Measurements from ENCODE around the gene LRRC15. TPM values are rescaled to one million over a fixed set of nuclear protein-coding genes. Genes with fewer than 3 reads are reported as not detected.
A peak's percentile ranks its signal among the peaks of the same experiment; 100 is the strongest.

Gene LRRC15
- total and polyA plus RNA-seq, 2 donors (not counting 3 experiments of a cell fraction or from before 2014, with no cell fraction given) = not detected

GRCh38 chr3:194344012-194344411, 25.5 kb downstream of the LRRC15 start:
- no peaks in the 10 kb centered on the region for H4K20me1 ChIP-seq (replicated peaks; ENCODE audit: control insufficient read depth, extremely low read depth, insufficient read depth, low read length)
- ChIA-PET POLR2A (interaction anchor here (0.6 kb wide), 1 partner anchor 19 kb away, joined by 6 read pairs; no protein-coding TSS in a partner anchor), CTCF (interaction anchor here (0.5 to 7.1 kb wide), 35 partner anchors 9 to 702 kb away, joined by 3 to 84 read pairs (median 5); partner anchors contain the start of gene GP5)
- FAIRE-seq = peak; percentile 84
- no peak overlapping the region for H3K4me2 ChIP-seq (ENCODE audit: insufficient read depth, low read length)
- no TSS peak for BruUV-seq (replicated peaks)
- H3K4me1 ChIP-seq (ENCODE audit: control insufficient read depth, extremely low read depth, insufficient read depth, low read length) = no peaks in the 10 kb centered on the region
- H3K36me3 ChIP-seq (ENCODE audit: control insufficient read depth in 2 of 2, extremely low read depth in 1 of 2, insufficient read depth in 2 of 2, low read length in 2 of 2) = no peaks in the 10 kb centered on the region
- H3K9me3 ChIP-seq (replicated peaks; ENCODE audit: control insufficient read depth, insufficient read depth, low read length) = no peaks in the 10 kb centered on the region
- H3K79me2 ChIP-seq (ENCODE audit: control insufficient read depth, insufficient read depth, low read length) = no peaks in the 10 kb centered on the region
- TF ChIP-seq CTCF (IDR thresholded peaks at IDR 0.05; ENCODE audit: extremely low read depth in 1 of 2, insufficient read depth in 1 of 2, low read depth in 1 of 2, low read length in 2 of 2) (peak; percentile 91 to 94), JUN (IDR thresholded peaks at IDR 0.05; ENCODE audit: borderline replicate concordance, insufficient read depth, insufficient read length, low read depth) (no peak)
- H3K9ac ChIP-seq (replicated peaks; ENCODE audit: extremely low read depth, insufficient read depth, low read length) = no peak overlapping the region
- intact Hi-C loops (cut with micrococcal nuclease) = loop anchor here (1.0 to 2.0 kb wide), 4 partner anchors 11 to 679 kb away; no protein-coding TSS in a partner anchor
- H3K4me3 ChIP-seq (replicated peaks in 1 of 3; ENCODE audit: insufficient read depth in 1 of 3, low read depth in 1 of 3, low read length in 3 of 3) = no peak overlapping the region
- no peaks in the 10 kb centered on the region for H3K9me1 ChIP-seq (replicated peaks; ENCODE audit: control insufficient read depth, extremely low read depth, insufficient read depth, low read length)
- H3K27me3 ChIP-seq (ENCODE audit: control insufficient read depth in 2 of 2, insufficient read depth in 2 of 2, low read length in 2 of 2) = peaks cover 0 to 2% of the 10 kb centered on the region in 2 experiments
- no peak overlapping the region for H3K27ac ChIP-seq (ENCODE audit: insufficient read depth, low read depth, low read length)
- H2AFZ ChIP-seq (ENCODE audit: low read depth, low read length) = no peak overlapping the region
- peak; percentile 64 for DNase-seq (ENCODE audit: low read depth, low spot score)
- dilution Hi-C loops (cut with MboI; ENCODE audit: extremely low pct_ligation_motif_present, low sequenced_read_pairs) = no loop called here

- Histone ChIP-seq H3K4me3 (replicated peaks in 1 of 3; ENCODE audit: insufficient read depth in 1 of 3, low read depth in 1 of 3, low read length in 3 of 3) (no peak overlapping the region), H3K79me2 (ENCODE audit: control insufficient read depth, insufficient read depth, low read length) (no peaks in the 10 kb centered on the region), H3K9ac (replicated peaks; ENCODE audit: extremely low read depth, insufficient read depth, low read length) (no peak overlapping the region), H3K4me1 (ENCODE audit: control insufficient read depth, extremely low read depth, insufficient read depth, low read length) (no peaks in the 10 kb centered on the region), H3K27me3 (ENCODE audit: control insufficient read depth in 2 of 2, insufficient read depth in 2 of 2, low read length in 2 of 2) (peaks cover 0 to 2% of the 10 kb centered on the region in 2 experiments), H2AFZ (ENCODE audit: low read depth, low read length) (no peak overlapping the region), H3K36me3 (ENCODE audit: control insufficient read depth in 2 of 2, extremely low read depth in 1 of 2, insufficient read depth in 2 of 2, low read length in 2 of 2) (no peaks in the 10 kb centered on the region), H3K9me1 (replicated peaks; ENCODE audit: control insufficient read depth, extremely low read depth, insufficient read depth, low read length) (no peaks in the 10 kb centered on the region), H3K9me3 (replicated peaks; ENCODE audit: control insufficient read depth, insufficient read depth, low read length) (no peaks in the 10 kb centered on the region), H3K27ac (ENCODE audit: insufficient read depth, low read depth, low read length) (no peak overlapping the region), H3K4me2 (ENCODE audit: insufficient read depth, low read length) (no peak overlapping the region), H4K20me1 (replicated peaks; ENCODE audit: control insufficient read depth, extremely low read depth, insufficient read depth, low read length) (no peaks in the 10 kb centered on the region)
- DNase-seq (ENCODE audit: low read depth, low spot score) = no peak
- TF ChIP-seq JUN (IDR thresholded peaks at IDR 0.05; ENCODE audit: borderline replicate concordance, insufficient read depth, insufficient read length, low read depth) = no peak
- no peak for TF ChIP-seq MYC (IDR thresholded peaks at IDR 0.05; ENCODE audit: low read depth, low read length)
- TF ChIP-seq CTCF (IDR thresholded peaks at IDR 0.05; ENCODE audit: extremely low read depth in 1 of 2, insufficient read depth in 1 of 2, low read depth in 1 of 2, low read length in 2 of 2) = no peak
- TF ChIP-seq POLR2A (IDR thresholded peaks at IDR 0.05; ENCODE audit: low read depth, low read length) = no peak
- FAIRE-seq = no peak
- intact Hi-C loops (cut with micrococcal nuclease) = no loop called here
- BruUV-seq (replicated peaks) = no TSS peak
- ChIA-PET CTCF (interaction anchor here (0.7 to 7.1 kb wide), 29 partner anchors 8 to 702 kb away, joined by 3 to 84 read pairs (median 6); partner anchors contain the start of gene GP5), POLR2A (interaction anchor here (0.6 kb wide), 1 partner anchor 19 kb away, joined by 6 read pairs; no protein-coding TSS in a partner anchor)
- dilution Hi-C loops (cut with MboI; ENCODE audit: extremely low pct_ligation_motif_present, low sequenced_read_pairs) = no loop called here
Observed at GRCh38 chr3:194343561-194343893, 26.0 kb downstream of the LRRC15 start.
